ENCODE results near the gene CYFIP2.

CYFIP2 gene

GRCh38 chr5:157289164-157289819, 23.4 kb downstream of the CYFIP2 start:
- no peak for DNase-seq

DNA sequence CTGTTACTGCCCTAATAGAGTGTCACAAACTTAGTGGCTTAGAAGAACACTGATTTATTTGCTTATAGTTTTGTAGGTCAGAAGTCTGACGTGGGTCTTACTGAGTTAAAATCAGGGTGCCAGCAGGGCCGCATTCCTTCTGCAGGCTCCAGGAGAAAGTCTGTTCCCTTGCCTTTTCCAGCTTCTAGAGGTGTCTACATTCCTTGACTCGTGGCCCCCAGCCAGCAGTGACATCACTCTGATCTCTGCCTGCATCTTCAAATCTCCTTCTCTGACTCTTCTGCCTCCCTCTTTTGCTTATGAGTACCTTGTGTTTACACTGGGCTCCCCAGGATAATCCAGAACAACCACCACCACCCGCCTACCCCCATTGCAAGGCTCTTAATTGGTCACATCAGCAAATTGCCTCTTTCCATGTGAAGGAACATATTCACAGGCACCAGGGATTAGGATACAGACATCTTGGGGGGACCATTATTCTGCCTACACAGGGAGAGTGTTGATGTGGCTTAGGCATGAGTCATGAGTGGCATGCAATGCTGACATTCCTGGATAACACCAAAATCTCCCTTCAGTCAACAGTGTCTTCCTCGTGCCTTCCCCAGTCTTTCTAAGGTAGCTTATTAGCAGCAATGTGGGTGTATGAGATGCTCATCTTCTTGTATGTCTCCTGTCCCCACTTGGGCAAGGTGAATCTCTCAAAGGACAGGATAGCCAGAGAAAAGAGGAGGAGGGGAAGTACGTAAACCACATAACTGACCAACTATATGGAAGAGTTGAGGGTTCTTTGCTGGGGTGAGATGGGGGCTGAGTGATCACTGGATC, 24.4 kb downstream of the CYFIP2 start:
- no peak for DNase-seq

- no peak for DNase-seq
Measured at GRCh38 chr5:157290981-157291711, 25.2 kb downstream of the CYFIP2 start.

DNA sequence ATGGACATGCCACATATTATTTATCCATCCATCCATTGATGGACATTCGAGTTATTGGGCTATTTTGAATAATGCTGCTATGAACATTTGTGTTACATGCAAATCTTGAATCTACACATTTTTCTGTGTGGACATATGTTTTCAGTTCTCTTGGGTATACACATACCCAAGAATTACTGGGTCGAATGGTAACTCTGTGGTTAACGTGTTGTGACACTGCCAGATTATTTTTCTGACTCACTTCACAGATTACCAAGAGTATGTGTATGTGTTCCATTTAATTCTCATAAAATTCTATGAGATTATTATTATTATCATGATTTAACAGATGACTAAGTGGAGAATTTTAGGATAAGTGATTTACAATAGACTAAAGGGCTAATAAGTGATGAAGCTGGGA, 26.7 kb downstream of the CYFIP2 start:
- DNase-seq, result no peak

DNA sequence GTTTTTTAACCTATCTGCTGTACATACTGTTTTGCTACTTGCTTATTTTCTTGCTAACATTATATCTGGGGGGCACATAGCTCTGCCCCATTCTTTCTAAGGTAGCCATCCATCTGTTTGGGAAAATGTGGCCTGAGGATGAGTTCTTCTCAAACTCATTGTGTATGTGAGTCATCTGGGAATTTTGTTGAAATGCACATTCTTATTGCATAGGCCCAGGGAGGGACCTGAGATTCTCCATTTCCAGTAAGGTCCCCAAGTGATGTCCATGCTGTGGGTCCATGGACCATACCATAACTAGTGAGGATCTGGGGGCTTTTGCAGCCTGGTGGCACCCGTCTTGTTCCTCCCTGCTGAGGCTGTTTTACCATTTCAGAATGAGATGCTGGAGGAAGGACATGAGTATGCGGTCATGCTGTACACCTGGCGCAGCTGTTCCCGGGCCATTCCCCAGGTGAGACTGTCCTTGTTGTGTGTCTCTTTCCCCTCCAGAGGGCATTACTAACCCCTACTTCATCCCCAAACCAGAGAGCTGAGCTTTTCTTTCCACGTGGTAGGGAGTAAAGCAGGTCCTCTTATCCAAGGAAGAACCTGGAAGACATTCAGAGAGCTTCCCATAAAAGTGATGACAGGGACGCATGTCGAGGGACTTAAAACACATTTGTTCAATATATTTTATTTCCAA, 28.6 kb downstream of the CYFIP2 start:
- no peak for DNase-seq

GRCh38 chr5:157295247-157295646, 29.3 kb downstream of the CYFIP2 start:
- no peak for DNase-seq

DNA sequence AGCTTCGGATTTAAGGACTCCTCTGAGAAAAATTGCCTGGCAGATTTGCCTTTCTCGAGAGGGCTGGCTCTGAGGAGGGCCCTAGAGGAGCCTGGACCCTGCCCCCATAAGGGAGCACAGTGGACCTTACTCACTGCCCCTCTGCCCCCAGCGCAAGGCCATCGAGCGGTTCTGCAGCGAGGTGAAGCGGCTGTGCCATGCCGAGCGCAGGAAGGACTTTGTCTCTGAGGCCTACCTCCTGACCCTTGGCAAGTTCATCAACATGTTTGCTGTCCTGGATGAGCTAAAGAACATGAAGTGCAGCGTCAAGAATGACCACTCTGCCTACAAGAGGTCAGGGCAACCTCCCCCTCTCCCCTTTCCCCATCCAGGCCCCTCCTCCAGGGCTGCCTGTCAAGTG, 34.6 kb downstream of the CYFIP2 start:
- no peak for DNase-seq

- DNase-seq, result no peak
Measured at GRCh38 chr5:157301066-157301465, 35.1 kb downstream of the CYFIP2 start.

DNA sequence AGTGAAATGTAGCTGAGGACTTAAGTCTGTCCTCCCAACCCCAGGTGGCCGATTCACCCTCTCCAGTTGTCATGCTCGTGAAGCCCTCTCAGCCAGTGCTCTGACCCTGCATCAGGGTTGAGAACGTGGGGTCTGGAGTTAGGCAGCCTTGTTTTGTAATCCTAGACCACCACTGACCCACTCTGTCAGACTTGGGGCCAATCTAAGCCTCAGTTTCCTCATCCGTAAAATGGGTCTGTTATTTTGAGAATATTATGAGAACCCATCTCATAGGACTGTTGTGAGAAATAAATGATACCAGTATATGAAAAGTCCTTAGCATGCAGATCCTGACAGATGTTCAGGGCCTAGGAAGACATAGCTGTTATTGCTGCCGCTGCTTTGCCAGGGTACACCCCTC, 37.1 kb downstream of the CYFIP2 start:
- DNase-seq, result no peak

GRCh38 chr5:157303667-157304327, 37.9 kb downstream of the CYFIP2 start:
- no peak for DNase-seq

GRCh38 chr5:157306081-157306480, 40.2 kb downstream of the CYFIP2 start:
- DNase-seq, result no peak

DNA sequence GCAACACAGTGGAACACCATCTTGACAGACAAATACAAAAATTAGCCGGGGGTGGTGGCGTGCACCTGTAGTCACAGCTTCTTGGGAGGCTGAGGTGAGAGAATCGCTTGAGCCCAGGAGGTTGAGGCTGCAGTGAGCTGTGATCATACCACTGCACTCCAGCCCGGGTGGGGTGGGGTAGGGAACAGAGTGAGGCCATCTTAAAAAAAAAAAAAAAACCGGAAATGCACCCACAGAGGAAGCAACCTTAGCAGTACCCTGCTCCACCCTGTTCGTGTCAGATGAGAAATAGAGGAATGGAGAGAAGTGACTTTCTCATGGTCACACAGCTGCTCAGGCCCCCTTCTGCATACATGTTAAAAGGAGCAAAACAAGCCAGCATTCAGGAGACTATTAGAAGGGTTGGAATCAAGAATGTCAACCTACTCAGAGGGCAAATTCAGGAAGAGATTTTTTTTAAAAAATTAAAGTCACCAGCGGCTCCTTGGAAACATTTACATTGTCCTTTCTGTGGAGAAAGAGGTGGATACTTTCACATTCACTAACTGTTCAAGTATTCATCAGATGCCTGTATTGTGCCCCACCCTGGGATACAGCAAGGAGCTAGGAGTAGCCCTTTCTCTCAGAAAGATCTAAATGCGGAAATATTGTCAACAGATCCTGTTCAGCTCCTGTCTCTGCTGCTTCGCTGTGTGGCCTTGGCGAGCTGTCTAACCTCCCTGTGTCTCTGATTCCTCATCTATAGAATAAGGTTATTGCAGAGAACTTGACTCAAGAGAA, 41.0 kb downstream of the CYFIP2 start:
- no peak for DNase-seq

GRCh38 chr5:157308836-157309465, 43.0 kb downstream of the CYFIP2 start:
- DNase-seq, result no peak

GRCh38 chr5:157309796-157310195, 43.9 kb downstream of the CYFIP2 start:
- no peak for DNase-seq

- no peak for DNase-seq
Measured at GRCh38 chr5:157311595-157311994, 45.7 kb downstream of the CYFIP2 start.

- peak; percentile 49 for DNase-seq
Measured at GRCh38 chr5:157312492-157312891, 46.6 kb downstream of the CYFIP2 start.

DNA sequence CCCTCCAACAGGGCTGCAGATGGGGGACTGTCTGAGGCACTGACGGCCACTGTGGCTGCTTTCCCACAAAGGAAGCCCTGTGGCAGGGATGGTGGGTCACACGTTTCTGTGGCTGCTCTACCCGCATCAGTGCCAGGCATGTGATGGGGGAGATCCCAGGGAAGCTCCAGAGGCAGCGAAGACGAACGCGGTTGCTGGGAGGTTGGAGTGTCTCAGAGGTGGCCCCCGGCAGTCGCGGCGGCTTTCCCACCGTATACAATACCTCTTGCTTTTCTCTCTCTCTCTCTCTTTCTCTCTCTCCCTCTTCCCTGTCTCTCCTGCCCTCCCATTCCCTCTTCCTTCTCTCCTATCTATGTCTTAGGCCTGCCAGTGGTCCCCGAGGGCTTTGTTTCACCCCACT, 56.7 kb downstream of the CYFIP2 start:
- DNase-seq, result no peak

DNA sequence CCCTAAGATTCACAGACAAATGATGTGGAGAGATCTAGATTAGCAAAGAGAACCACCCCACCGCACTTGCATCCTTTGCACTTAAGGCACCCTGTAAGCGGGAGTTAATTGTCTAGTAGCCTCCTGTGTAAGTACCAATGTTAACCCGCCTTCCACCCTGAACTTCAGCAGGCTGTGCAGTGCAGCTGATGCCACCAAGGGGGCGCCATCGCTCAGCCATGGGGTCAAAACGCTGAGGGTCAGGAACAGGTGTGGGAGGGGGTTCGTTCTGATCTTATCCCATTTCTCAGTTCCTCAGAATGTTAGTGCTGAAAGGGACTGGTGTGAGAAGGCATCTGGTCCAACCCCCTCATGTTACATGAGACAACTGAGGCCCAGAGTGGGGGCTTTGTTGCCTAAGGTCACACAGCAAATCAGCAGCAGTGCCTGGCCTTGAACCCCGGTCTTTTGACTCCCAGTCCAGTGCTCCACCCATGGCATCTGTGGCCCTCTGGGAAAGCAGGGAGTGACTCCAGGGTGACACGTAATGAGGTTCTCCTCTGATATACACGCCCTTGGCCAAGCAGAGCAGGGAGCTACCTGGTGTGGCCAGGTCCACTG, 57.3 kb downstream of the CYFIP2 start:
- no peak for DNase-seq

- DNase-seq, result peak; percentile 50
Measured at GRCh38 chr5:157324237-157324636, 58.3 kb downstream of the CYFIP2 start.

- DNase-seq, result no peak
Measured at GRCh38 chr5:157326440-157327005, 60.6 kb downstream of the CYFIP2 start.

- DNase-seq, result no peak
Measured at GRCh38 chr5:157327771-157328170, 61.8 kb downstream of the CYFIP2 start.
